Panc1 (cell line): Measurements from ENCODE around the gene ELMO1. TPM values are rescaled to one million over a fixed set of nuclear protein-coding genes. Genes with fewer than 3 reads are reported as not detected.

Experiments
- ATAC-seq: fragments of 200-7000 bp; cut with Tn5 transposase; 2 replicates; pipeline ENCODE4 v1.9.1; 2020; ENCODE audit warnings: mild to moderate bottlenecking, moderate library complexity
- BruUV-seq: library from RNA; stranded (reverse); fragments of 400-500 nt; replicated peaks from 2 replicates; lab custom pipeline; 2021; lab: Mats Ljungman, UMichigan
- CTCF ChIA-PET: fragments of 300-600 bp; sonication (Branson Sonifier 250); formaldehyde crosslinking; loops from one replicate; lab custom pipeline; 2022; ENCODE audit warnings: antibody characterized with exemption; lab: Charles Lee
- POLR2A ChIA-PET: fragments of 300-600 bp; sonication (Branson Sonifier 250); formaldehyde crosslinking; loops from one replicate; lab custom pipeline; 2022; ENCODE audit warnings: antibody characterized with exemption; lab: Charles Lee
- DNase-seq: peaks from one replicate; pipeline ENCODE4 v3.0.0-alpha.2; 2010; ENCODE audit warnings: low read depth, low spot score
- H3K27ac ChIP-seq: 2 replicates; pipeline ENCODE4 v1.5.1; 2011; ENCODE audit warnings: mild to moderate bottlenecking, low read length, inconsistent platforms
- H3K27me3 ChIP-seq: fragments of 200-500 bp; sonication (Bioruptor generic); 2 replicates; pipeline ENCODE4 v1.6.0; 2014; ENCODE audit warnings: low read length, inconsistent platforms; ENCODE audit not compliant: control insufficient read depth, insufficient read depth
- H3K36me3 ChIP-seq: fragments of 200-500 bp; sonication (Bioruptor generic); 2 replicates; pipeline ENCODE4 v1.5.1; 2014; ENCODE audit warnings: inconsistent platforms, mild to moderate bottlenecking, low read length, moderate library complexity; ENCODE audit not compliant: control insufficient read depth, insufficient read depth
- H3K4me1 ChIP-seq: 2 replicates; pipeline ENCODE4 v1.5.1; 2011; ENCODE audit warnings: inconsistent platforms, mild to moderate bottlenecking, low read length, moderate library complexity; ENCODE audit not compliant: control insufficient read depth, insufficient read depth
- H3K4me3 ChIP-seq, 2 experiments: 2 replicates each; pipeline ENCODE4 v1.5.1; 2011 to 2012; ENCODE audit warnings: low read depth in 2 of 2, low read length in 2 of 2, mild to moderate bottlenecking in 2 of 2, inconsistent platforms in 1 of 2, moderate library complexity in 1 of 2
- H3K9me3 ChIP-seq: fragments of 200-500 bp; sonication (Bioruptor generic); 2 replicates; pipeline ENCODE4 v1.5.1; 2014; ENCODE audit warnings: low read depth, mild to moderate bottlenecking, inconsistent platforms, low read length, moderate library complexity; ENCODE audit not compliant: control insufficient read depth, insufficient read depth
- CTCF ChIP-seq: fragments of 450-650 bp; IDR thresholded peaks from 2 replicates; pipeline ENCODE4 v1.5.1; 2017; ENCODE audit warnings: mild to moderate bottlenecking
- POLR2AphosphoS5 ChIP-seq: IDR thresholded peaks from 2 replicates; pipeline ENCODE4 v1.6.1; 2012; ENCODE audit warnings: mild to moderate bottlenecking, low read depth, low read length, moderate library complexity
- REST ChIP-seq, 2 experiments: IDR thresholded peaks; 2 replicates each; pipeline ENCODE4 v1.6.1; 2011 to 2012; ENCODE audit warnings: low read depth in 2 of 2, control low read depth in 1 of 2, low read length in 1 of 2, mild to moderate bottlenecking in 1 of 2, moderate library complexity in 1 of 2; ENCODE audit not compliant: insufficient read depth in 1 of 2
- SIN3A ChIP-seq: IDR thresholded peaks from 2 replicates; pipeline ENCODE4 v1.6.1; 2012; ENCODE audit warnings: low read depth, mild to moderate bottlenecking, low read length, moderate library complexity, borderline replicate concordance; ENCODE audit not compliant: insufficient read depth
- TCF7L2 ChIP-seq: IDR thresholded peaks from 2 replicates; pipeline ENCODE4 v1.6.1; 2011; ENCODE audit warnings: mild to moderate bottlenecking, low read depth, low read length, inconsistent platforms
- in situ Hi-C: cut with HindIII; loops from 2 replicates; pipeline ENCODE4 v1.10.0; 2016; ENCODE audit warnings: low sequenced_read_pairs, low pct_unique_long_range_greater_than_20kb
- intact Hi-C: fragments of 100-400 bp; cut with micrococcal nuclease; formaldehyde crosslinking; loops from one replicate; pipeline ENCODE4 v1.10.0; 2022; ENCODE audit not compliant: unreplicated experiment
- total RNA-seq: library from RNA; stranded (reverse); gene quantifications from one replicate; pipeline ENCODE4 v1.2.1, GENCODE V29; 2021; ENCODE audit not compliant: unreplicated experiment

The ELMO1 gene
- total RNA-seq, 1 experiment from 2014 or later, result 0.80 TPM

GRCh38 chr7:37445064-37445723 is 3.5 kb downstream of the ELMO1 start:
- no peak overlapping the region for H3K4me3 ChIP-seq
- no peaks in the 10 kb centered on the region for H3K36me3 ChIP-seq
- BruUV-seq, result no TSS peak
- H3K4me1 ChIP-seq, result no peaks in the 10 kb centered on the region
- intact Hi-C loops (no loop called here), in situ Hi-C loops (no loop called here)
- TF ChIP-seq REST (IDR thresholded peaks at IDR 0.05; ENCODE audit: insufficient read depth in 1 of 2, low read depth in 2 of 2, low read length in 1 of 2) (no peak), CTCF (no peak), SIN3A (no peak), TCF7L2 (no peak), POLR2AphosphoS5 (no peak)
- H3K9me3 ChIP-seq, result no peaks in the 10 kb centered on the region
- no peak for ATAC-seq
- POLR2A ChIA-PET, result no interaction called here
- no peak overlapping the region for H3K27ac ChIP-seq
- DNase-seq, result no peak
- CTCF ChIA-PET, result no interaction called here
- H3K27me3 ChIP-seq, result no peaks in the 10 kb centered on the region; the same call in 1 of the 2 replicates

- CTCF ChIA-PET, result no interaction called here
Measured at GRCh38 chr7:37443627-37444026, 5.0 kb downstream of the ELMO1 start.

More at GRCh38 chr7:37443627-37444026, 5.0 kb downstream of the ELMO1 start:
- H3K27me3 ChIP-seq, result no peaks in the 10 kb centered on the region
- in situ Hi-C loops (no loop called here), intact Hi-C loops (no loop called here)
- H3K9me3 ChIP-seq, result no peaks in the 10 kb centered on the region
- TF ChIP-seq REST (IDR thresholded peaks at IDR 0.05; ENCODE audit: insufficient read depth in 1 of 2, low read depth in 2 of 2, low read length in 1 of 2), result no peak
- no peak for TF ChIP-seq SIN3A
- TF ChIP-seq TCF7L2, result no peak
- TF ChIP-seq CTCF, result no peak
- TF ChIP-seq POLR2AphosphoS5, result no peak
- H3K27ac ChIP-seq, result no peak overlapping the region
- no peaks in the 10 kb centered on the region for H3K36me3 ChIP-seq
- BruUV-seq, result no TSS peak
- DNase-seq (no peak), ATAC-seq (no peak)
- POLR2A ChIA-PET, result no interaction called here
- H3K4me1 ChIP-seq, result no peaks in the 10 kb centered on the region
- no peak overlapping the region for H3K4me3 ChIP-seq
